ENCODE results near the gene ALKBH7. TPM values are rescaled to one million over a fixed set of nuclear protein-coding genes. Genes with fewer than 3 reads are reported as not detected.
A peak's percentile ranks its signal among the peaks of the same experiment; 100 is the strongest.
"Not testable (repeated sequence)": the region's sequence is repeated elsewhere in the genome, so short reads cannot be mapped to it uniquely, and the experiment has no call there.

Gene ALKBH7
- total and polyA plus RNA-seq, 10 of the 15 experiments (the other 5 are each of a cell fraction or from before 2014, with no cell fraction given) = 0.31 to 82.5 (median 37.6) TPM

DNA sequence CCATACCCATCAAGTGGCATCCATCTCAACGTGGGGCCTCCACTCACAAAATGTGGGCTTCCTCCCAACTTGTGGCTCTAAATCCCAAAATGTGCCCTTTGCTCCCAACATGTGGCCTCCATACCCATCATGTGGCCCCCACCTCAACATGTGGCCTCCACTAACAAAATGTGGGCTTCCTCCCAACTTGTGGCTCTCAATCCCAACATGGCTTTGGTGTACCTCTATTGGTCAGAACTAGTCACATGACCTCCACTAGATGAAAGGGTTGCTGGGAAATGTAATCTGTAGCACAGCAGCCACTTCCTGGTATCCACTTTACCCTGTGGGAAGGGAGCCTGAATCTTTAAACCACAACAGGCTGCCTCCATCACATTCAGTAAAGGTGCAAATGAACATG lies 29.1 kb upstream of the ALKBH7 start:
- Histone ChIP-seq H3K4me1 (ENCODE audit: control insufficient read depth, insufficient read depth, low read length) (no peaks in the 10 kb centered on the region), H3K27ac (ENCODE audit: control insufficient read depth, insufficient read depth) (no peak overlapping the region), H3K79me2 (ENCODE audit: control insufficient read depth, insufficient read depth, low read length) (no peaks in the 10 kb centered on the region), H3K9me3 (replicated peaks; ENCODE audit: control insufficient read depth, insufficient read depth, low read length) (no peaks in the 10 kb centered on the region), H4K20me1 (ENCODE audit: control insufficient read depth, insufficient read depth) (no peaks in the 10 kb centered on the region), H3K4me3 (no peak overlapping the region), H3K27me3 (replicated peaks in 1 of 2; ENCODE audit: control insufficient read depth in 2 of 2, insufficient read depth in 2 of 2, low read length in 1 of 2) (no peaks in the 10 kb centered on the region), H3K4me2 (ENCODE audit: control insufficient read depth, insufficient read depth) (no peak overlapping the region), H2AFZ (ENCODE audit: control insufficient read depth, low read depth, low read length) (peak overlapping the region; percentile 15), H3K9ac (ENCODE audit: control insufficient read depth, insufficient read depth, low read length) (no peak overlapping the region), H3K36me3 (ENCODE audit: control insufficient read depth in 2 of 2, insufficient read depth in 2 of 2, low read length in 1 of 2) (no peaks in the 10 kb centered on the region)
- TF ChIP-seq, protein P1, sequence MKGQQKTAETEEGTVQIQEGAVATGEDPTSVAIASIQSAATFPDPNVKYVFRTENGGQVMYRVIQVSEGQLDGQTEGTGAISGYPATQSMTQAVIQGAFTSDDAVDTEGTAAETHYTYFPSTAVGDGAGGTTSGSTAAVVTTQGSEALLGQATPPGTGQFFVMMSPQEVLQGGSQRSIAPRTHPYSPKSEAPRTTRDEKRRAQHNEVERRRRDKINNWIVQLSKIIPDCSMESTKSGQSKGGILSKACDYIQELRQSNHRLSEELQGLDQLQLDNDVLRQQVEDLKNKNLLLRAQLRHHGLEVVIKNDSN (IDR thresholded peaks at IDR 0.05; ENCODE audit: borderline replicate concordance, extremely low read length, insufficient read depth, low read depth, low read length) = peak; percentile 37
- no peak for TF ChIP-seq MTA3 (IDR thresholded peaks at IDR 0.05; ENCODE audit: borderline replicate concordance, low read length)
- POLR2A ChIA-PET = no interaction called here
- FAIRE-seq (no peak), ATAC-seq (no peak), DNase-seq (ENCODE audit: low read depth, low spot score) (no peak)
- intact Hi-C loops (cut with micrococcal nuclease; ENCODE audit: unreplicated experiment) (no loop called here), in situ Hi-C loops (cut with MboI) (no loop called here)
- BruUV-seq (replicated peaks) = no TSS peak
- SMC1A ChIA-PET (ENCODE audit: uncharacterized antibody, unreplicated experiment) = no interaction called here
- CTCF ChIA-PET = no interaction called here
- RAD21 ChIA-PET (ENCODE audit: unreplicated experiment) = no interaction called here
- 35% methylated on average over 1 of the region's 1 CpG for WGBS (ENCODE audit: insufficient coverage, insufficient replicate concordance, low lambda C conversion rate, missing lambda C conversion rate)

DNA sequence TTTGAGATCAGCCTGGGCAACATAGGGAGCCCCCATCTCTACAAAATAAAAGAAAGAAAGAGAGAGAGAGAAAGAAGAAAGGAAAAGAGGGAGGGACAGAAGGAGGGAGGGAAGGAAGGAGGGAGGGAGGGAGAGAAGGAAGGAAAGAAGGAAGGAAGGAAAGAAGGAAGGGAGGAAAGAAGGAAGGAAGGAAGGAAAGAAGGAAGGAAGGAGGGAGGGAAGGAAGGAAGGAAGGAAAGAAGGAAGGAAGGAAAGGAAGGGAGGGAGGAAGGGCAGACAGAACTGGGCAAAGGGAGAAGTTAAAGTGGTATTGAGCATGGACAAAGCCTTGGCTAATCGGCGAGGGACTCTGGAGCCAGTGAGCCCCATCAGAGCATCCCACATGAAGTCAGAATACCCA lies 23.3 kb upstream of the ALKBH7 start:
- H3K27ac ChIP-seq (ENCODE audit: control insufficient read depth, insufficient read depth); H3K4me3 ChIP-seq; DNase-seq (ENCODE audit: low read depth, low spot score); BruUV-seq (replicated peaks); in situ Hi-C loops (cut with MboI); RAD21 ChIA-PET (ENCODE audit: unreplicated experiment); FAIRE-seq; SMC1A ChIA-PET (ENCODE audit: uncharacterized antibody, unreplicated experiment); H3K9ac ChIP-seq (ENCODE audit: control insufficient read depth, insufficient read depth, low read length); POLR2A ChIA-PET; H3K79me2 ChIP-seq (ENCODE audit: control insufficient read depth, insufficient read depth, low read length); H3K4me2 ChIP-seq (ENCODE audit: control insufficient read depth, insufficient read depth); H3K4me1 ChIP-seq (ENCODE audit: control insufficient read depth, insufficient read depth, low read length); H2AFZ ChIP-seq (ENCODE audit: control insufficient read depth, low read depth, low read length); ATAC-seq; H3K9me3 ChIP-seq (replicated peaks; ENCODE audit: control insufficient read depth, insufficient read depth, low read length); H3K27me3 ChIP-seq (replicated peaks in 1 of 2; ENCODE audit: control insufficient read depth in 2 of 2, insufficient read depth in 2 of 2, low read length in 1 of 2); intact Hi-C loops (cut with micrococcal nuclease; ENCODE audit: unreplicated experiment); H3K36me3 ChIP-seq (ENCODE audit: control insufficient read depth in 2 of 2, insufficient read depth in 2 of 2, low read length in 1 of 2); H4K20me1 ChIP-seq (ENCODE audit: control insufficient read depth, insufficient read depth): not testable (repeated sequence)
- 79% methylated on average over 2 of the region's 2 CpGs for WGBS (ENCODE audit: insufficient coverage, insufficient replicate concordance, low lambda C conversion rate, missing lambda C conversion rate)
- CTCF ChIA-PET = interaction anchor here (1.3 kb wide), 1 partner anchor 15 kb away, joined by 3 read pairs; no protein-coding TSS in a partner anchor

All from GM12878 (cell line).